ENCODE measurements around the gene MANF. TPM values are rescaled to one million over a fixed set of nuclear protein-coding genes. Genes with fewer than 3 reads are reported as not detected.

Gene MANF
- total and polyA plus RNA-seq, 2 of the 4 experiments (the other 2 are of a cell fraction), result 65.4 to 122 TPM

DNA sequence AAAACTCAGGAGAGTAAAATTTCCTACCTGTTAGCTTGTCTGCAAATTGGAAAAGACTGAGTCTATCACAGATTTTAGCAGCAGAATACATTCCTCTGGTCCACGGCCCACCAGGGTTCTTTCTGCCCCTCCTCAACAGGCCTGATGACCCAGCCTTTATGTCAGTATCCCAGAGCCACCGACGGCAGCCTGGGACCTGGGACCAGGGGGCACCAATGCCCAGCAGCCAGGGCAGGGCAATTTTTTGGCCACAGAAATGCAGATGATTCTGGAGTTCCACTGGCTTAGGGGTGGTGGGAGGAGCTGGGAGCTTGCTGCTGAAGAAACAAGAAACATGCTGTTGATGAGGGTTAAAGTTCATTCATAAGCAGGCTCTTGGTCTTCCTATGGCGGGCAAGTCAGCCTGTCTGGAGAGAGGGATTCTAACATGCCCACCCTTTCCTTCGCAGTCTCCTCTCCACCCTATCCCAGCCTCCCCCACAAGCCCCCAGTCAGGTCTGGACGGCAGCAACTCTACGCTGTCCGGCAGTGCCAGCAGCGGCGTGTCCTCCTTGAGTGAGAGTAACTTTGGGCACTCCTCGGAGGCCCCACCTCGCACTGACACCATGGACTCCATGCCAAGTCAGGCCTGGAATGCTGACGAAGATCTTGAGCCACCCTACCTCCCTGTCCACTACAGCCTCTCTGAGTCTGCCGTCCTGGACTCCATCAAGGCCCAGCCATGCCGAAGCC is 4.3 kb upstream of the MANF start:
- no peaks in the 10 kb centered on the region for H3K36me3 ChIP-seq (ENCODE audit: control insufficient read depth, insufficient read depth, low read length)
- no peak overlapping the region for H3K4me3 ChIP-seq (ENCODE audit: insufficient read depth, low read depth, low read length)
- H3K18ac ChIP-seq (ENCODE audit: low read depth, low read length), result no peak overlapping the region
- no peak overlapping the region for H2BK120ac ChIP-seq (ENCODE audit: low read depth, low read length)
- no peak overlapping the region for H3K56ac ChIP-seq (ENCODE audit: extremely low read depth, insufficient read depth, low read length)
- H2AK9ac ChIP-seq (replicated peaks; ENCODE audit: low read depth, low read length, poor library complexity), result no peak overlapping the region
- POLR2A ChIA-PET (ENCODE audit: unreplicated experiment), result no interaction called here
- TF ChIP-seq RCOR1 (IDR thresholded peaks at IDR 0.05; ENCODE audit: insufficient replicate concordance, low read length), result no peak
- TF ChIP-seq BHLHE40 (IDR thresholded peaks at IDR 0.05; ENCODE audit: low read depth, low read length), result no peak
- TF ChIP-seq POLR2A (IDR thresholded peaks at IDR 0.05; ENCODE audit: low read depth, low read length), result no peak
- TF ChIP-seq MAFK (IDR thresholded peaks at IDR 0.05; ENCODE audit: low read depth, low read length), result no peak
- TF ChIP-seq SMC3 (IDR thresholded peaks at IDR 0.05; ENCODE audit: low read depth, low read length), result no peak
- no peak for TF ChIP-seq MAZ (IDR thresholded peaks at IDR 0.05; ENCODE audit: borderline replicate concordance, low read depth, low read length)
- no peak for TF ChIP-seq CEBPB (IDR thresholded peaks at IDR 0.05; ENCODE audit: low read depth, low read length)
- TF ChIP-seq USF2 (IDR thresholded peaks at IDR 0.05; ENCODE audit: low read depth, low read length), result no peak
- no peak for TF ChIP-seq RFX5 (IDR thresholded peaks at IDR 0.05; ENCODE audit: low read depth, low read length)
- no peak for TF ChIP-seq NFE2L2 (IDR thresholded peaks at IDR 0.05; ENCODE audit: low read depth, low read length)
- TF ChIP-seq RAD21 (IDR thresholded peaks at IDR 0.05; ENCODE audit: low read length), result no peak
- no peak for TF ChIP-seq FOS (IDR thresholded peaks at IDR 0.05; ENCODE audit: low read depth, low read length)
- TF ChIP-seq, protein P1, sequence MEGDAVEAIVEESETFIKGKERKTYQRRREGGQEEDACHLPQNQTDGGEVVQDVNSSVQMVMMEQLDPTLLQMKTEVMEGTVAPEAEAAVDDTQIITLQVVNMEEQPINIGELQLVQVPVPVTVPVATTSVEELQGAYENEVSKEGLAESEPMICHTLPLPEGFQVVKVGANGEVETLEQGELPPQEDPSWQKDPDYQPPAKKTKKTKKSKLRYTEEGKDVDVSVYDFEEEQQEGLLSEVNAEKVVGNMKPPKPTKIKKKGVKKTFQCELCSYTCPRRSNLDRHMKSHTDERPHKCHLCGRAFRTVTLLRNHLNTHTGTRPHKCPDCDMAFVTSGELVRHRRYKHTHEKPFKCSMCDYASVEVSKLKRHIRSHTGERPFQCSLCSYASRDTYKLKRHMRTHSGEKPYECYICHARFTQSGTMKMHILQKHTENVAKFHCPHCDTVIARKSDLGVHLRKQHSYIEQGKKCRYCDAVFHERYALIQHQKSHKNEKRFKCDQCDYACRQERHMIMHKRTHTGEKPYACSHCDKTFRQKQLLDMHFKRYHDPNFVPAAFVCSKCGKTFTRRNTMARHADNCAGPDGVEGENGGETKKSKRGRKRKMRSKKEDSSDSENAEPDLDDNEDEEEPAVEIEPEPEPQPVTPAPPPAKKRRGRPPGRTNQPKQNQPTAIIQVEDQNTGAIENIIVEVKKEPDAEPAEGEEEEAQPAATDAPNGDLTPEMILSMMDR (conservative IDR thresholded peaks at IDR 0.05; ENCODE audit: low read depth, low read length), result no peak
- TF ChIP-seq, protein P2, sequence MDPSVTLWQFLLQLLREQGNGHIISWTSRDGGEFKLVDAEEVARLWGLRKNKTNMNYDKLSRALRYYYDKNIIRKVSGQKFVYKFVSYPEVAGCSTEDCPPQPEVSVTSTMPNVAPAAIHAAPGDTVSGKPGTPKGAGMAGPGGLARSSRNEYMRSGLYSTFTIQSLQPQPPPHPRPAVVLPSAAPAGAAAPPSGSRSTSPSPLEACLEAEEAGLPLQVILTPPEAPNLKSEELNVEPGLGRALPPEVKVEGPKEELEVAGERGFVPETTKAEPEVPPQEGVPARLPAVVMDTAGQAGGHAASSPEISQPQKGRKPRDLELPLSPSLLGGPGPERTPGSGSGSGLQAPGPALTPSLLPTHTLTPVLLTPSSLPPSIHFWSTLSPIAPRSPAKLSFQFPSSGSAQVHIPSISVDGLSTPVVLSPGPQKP (IDR thresholded peaks at IDR 0.05; ENCODE audit: borderline replicate concordance, low read depth, low read length), result no peak
- intact Hi-C loops (cut with micrococcal nuclease) (no loop called here), dilution Hi-C loops (cut with HindIII; ENCODE audit: low sequenced_read_pairs, unreplicated experiment) (no loop called here), in situ Hi-C loops (cut with MboI; ENCODE audit: low sequenced_read_pairs) (loop anchor here (25.0 kb wide), 2 partner anchors 557 to 1043 kb away; partner anchors contain the start of genes PARP3, RASSF1, RRP9 and TUSC2)
- H3K4ac ChIP-seq (ENCODE audit: low read depth, low read length), result no peak overlapping the region
- H3K4me2 ChIP-seq (ENCODE audit: low read depth, low read length), result no peak overlapping the region
- H3K23ac ChIP-seq (ENCODE audit: low read depth, low read length), result no peak overlapping the region
- H4K8ac ChIP-seq (ENCODE audit: low read depth in 2 of 2, low read length in 2 of 2), result no peak overlapping the region
- no peak overlapping the region for H4K91ac ChIP-seq (ENCODE audit: insufficient read depth, low read depth, low read length)
- H3K4me1 ChIP-seq (ENCODE audit: control insufficient read depth, insufficient read depth, low read length), result no peaks in the 10 kb centered on the region
- no CpG with 5 or more reads among the region's 15 CpGs for WGBS, 2 experiments (ENCODE audit: extremely low coverage in 2 of 2, insufficient read length in 1 of 2)
- DNase-seq (no peak), ATAC-seq (ENCODE audit: low read depth) (no peak)
- CTCF ChIA-PET, result interaction anchor here (0.6 kb wide), 1 partner anchor 8 kb away, joined by 3 read pairs; no protein-coding TSS in a partner anchor
- no peak overlapping the region for H3K9ac ChIP-seq (ENCODE audit: low read depth, low read length)
- H3K27ac ChIP-seq (ENCODE audit: insufficient read depth, low read length), result no peak overlapping the region
- peaks cover 6% of the 10 kb centered on the region for H3K27me3 ChIP-seq (ENCODE audit: control insufficient read depth, insufficient read depth, low read length)
- no TSS peak for BruUV-seq (replicated peaks)
- no peak overlapping the region for H2BK15ac ChIP-seq (ENCODE audit: low read depth, low read length)
- no peaks in the 10 kb centered on the region for H4K20me1 ChIP-seq (ENCODE audit: insufficient read depth, low read length)
- no peaks in the 10 kb centered on the region for H3K9me3 ChIP-seq (ENCODE audit: control insufficient read depth, insufficient read depth, low read length)
- H2AK5ac ChIP-seq (ENCODE audit: low read depth, low read length), result no peak overlapping the region
- no peak overlapping the region for H3K14ac ChIP-seq (replicated peaks; ENCODE audit: low read depth, low read length)
- no peak overlapping the region for H2BK5ac ChIP-seq (ENCODE audit: low read depth, low read length, poor library complexity, severe bottlenecking)
- H3K9me1 ChIP-seq (ENCODE audit: insufficient read depth, low read length), result no peaks in the 10 kb centered on the region
- H2AFZ ChIP-seq (replicated peaks; ENCODE audit: low read length, poor library complexity), result no peak overlapping the region
- H4K5ac ChIP-seq (ENCODE audit: low read depth, low read length), result no peak overlapping the region
- no peak overlapping the region for H2BK20ac ChIP-seq (ENCODE audit: low read depth, low read length)
- H3K79me1 ChIP-seq (ENCODE audit: low read depth in 1 of 2, low read length in 2 of 2), result peaks cover 10 to 18% of the 10 kb centered on the region in 2 experiments

Measured in IMR-90 (cell line).